Stomach (tissue), 4 donors: ENCODE measurements around the gene RACGAP1.

ENCODE experiments used
- EP300 ChIP-seq: sonication (generic); formaldehyde crosslinking; IDR thresholded peaks from one replicate; pipeline ENCODE4 v1.6.1; 2017; ENCODE audit warnings: antibody characterized with exemption
- POLR2A ChIP-seq, 4 donors: fragments of 450-650 bp; IDR thresholded peaks; one replicate each; pipeline ENCODE4 v1.6.1; 2016; ENCODE audit warnings: antibody characterized with exemption in 4 of 4, control low read depth in 2 of 4, mild to moderate bottlenecking in 1 of 4, moderate library complexity in 1 of 4

GRCh38 chr12:50041062-50041860 lies 16.0 kb upstream of the RACGAP1 start:
- TF ChIP-seq POLR2A (IDR thresholded peaks at IDR 0.05) (no peak), EP300 (no peak)
